Hepatocyte (in vitro differentiated cells): ENCODE data around the gene PTPRN2. TPM values are rescaled to one million over a fixed set of nuclear protein-coding genes. Genes with fewer than 3 reads are reported as not detected.
A peak's percentile ranks its signal among the peaks of the same experiment; 100 is the strongest.

Experiments used
- DNase-seq: peaks from one replicate; pipeline ENCODE4 v3.0.0-alpha.2; 2016; ENCODE audit warnings: low spot score
- H2AFZ ChIP-seq: fragments of 200-600 bp; sonication (generic); 2 replicates; pipeline ENCODE4 v1.6.0; 2016; ENCODE audit warnings: antibody characterized with exemption, mild to moderate bottlenecking
- H3K27ac ChIP-seq: fragments of 200-600 bp; sonication (generic); 2 replicates; pipeline ENCODE4 v1.5.1; 2016; ENCODE audit warnings: mild to moderate bottlenecking
- H3K27me3 ChIP-seq: fragments of 200-600 bp; sonication (generic); 2 replicates; pipeline ENCODE4 v1.6.1; 2016
- H3K36me3 ChIP-seq: fragments of 200-600 bp; sonication (generic); replicated peaks from 2 replicates; pipeline ENCODE4 v1.5.1; 2016; ENCODE audit warnings: low read depth; ENCODE audit not compliant: insufficient read depth
- H3K4me1 ChIP-seq: fragments of 200-600 bp; sonication (generic); 2 replicates; pipeline ENCODE4 v1.5.1; 2016; ENCODE audit warnings: mild to moderate bottlenecking, moderate library complexity; ENCODE audit not compliant: insufficient read depth
- H3K4me2 ChIP-seq: fragments of 200-600 bp; sonication (generic); 2 replicates; pipeline ENCODE4 v1.6.0; 2016
- H3K4me3 ChIP-seq: fragments of 200-600 bp; sonication (generic); 2 replicates; pipeline ENCODE4 v1.5.1; 2016; ENCODE audit warnings: mild to moderate bottlenecking
- H3K79me2 ChIP-seq: fragments of 200-600 bp; sonication (generic); 2 replicates; pipeline ENCODE4 v1.6.0; 2017; ENCODE audit warnings: mild to moderate bottlenecking
- H3K9me2 ChIP-seq: fragments of 200-600 bp; sonication (generic); replicated peaks from 2 replicates; pipeline ENCODE4 v1.6.0; 2017; ENCODE audit warnings: mild to moderate bottlenecking; ENCODE audit not compliant: insufficient read depth
- H3K9me3 ChIP-seq: fragments of 200-600 bp; sonication (generic); 2 replicates; pipeline ENCODE4 v1.5.1; 2016; ENCODE audit warnings: low read depth, mild to moderate bottlenecking
- H4K20me1 ChIP-seq: fragments of 200-600 bp; sonication (generic); 2 replicates; pipeline ENCODE4 v1.6.0; 2016; ENCODE audit warnings: mild to moderate bottlenecking; ENCODE audit not compliant: insufficient read depth, poor library complexity, severe bottlenecking
- EZH2 ChIP-seq: fragments of 200-600 bp; sonication (generic); IDR thresholded peaks from 2 replicates; pipeline ENCODE4 v1.6.1; 2016; ENCODE audit warnings: antibody characterized with exemption, mild to moderate bottlenecking, borderline replicate concordance
- EZH2phosphoT487 ChIP-seq: fragments of 200-600 bp; sonication (generic); IDR thresholded peaks from one replicate; pipeline ENCODE4 v1.6.1; 2018; ENCODE audit warnings: antibody characterized with exemption, mild to moderate bottlenecking, low read depth, moderate library complexity; ENCODE audit not compliant: unreplicated experiment, severe bottlenecking
- WGBS: methylation state at CpG from one replicate; pipeline ENCODE4 v1.1.6; 2016; ENCODE audit warnings: low lambda C conversion rate; ENCODE audit errors: missing lambda C conversion rate; 5-methylcytosine and 5-hydroxymethylcytosine counted together
- polyA plus RNA-seq: library from polyadenylated mRNA; unstranded; fragments of >200 nt; fragmentation: Nextera tagmentation; extraction: Ambion mirVana; gene quantifications from 2 replicates; pipeline ENCODE4 v1.2.1, GENCODE V29; 2016
- total RNA-seq: library from RNA; depleted of rRNA; stranded (reverse); fragments of >200 nt; gene quantifications from 2 replicates; pipeline ENCODE4 v1.2.3, GENCODE V29; 2014
- TF ChIP-seq, protein P1 (sequence below): fragments of 200-600 bp; sonication (generic); IDR thresholded peaks from 2 replicates; pipeline ENCODE4 v1.5.1; 2016; ENCODE audit warnings: antibody characterized with exemption, mild to moderate bottlenecking; ENCODE audit not compliant: poor library complexity

The PTPRN2 gene
- total and polyA plus RNA-seq, 2 experiments from 2014 or later = 2.1 to 3.3 TPM

DNA sequence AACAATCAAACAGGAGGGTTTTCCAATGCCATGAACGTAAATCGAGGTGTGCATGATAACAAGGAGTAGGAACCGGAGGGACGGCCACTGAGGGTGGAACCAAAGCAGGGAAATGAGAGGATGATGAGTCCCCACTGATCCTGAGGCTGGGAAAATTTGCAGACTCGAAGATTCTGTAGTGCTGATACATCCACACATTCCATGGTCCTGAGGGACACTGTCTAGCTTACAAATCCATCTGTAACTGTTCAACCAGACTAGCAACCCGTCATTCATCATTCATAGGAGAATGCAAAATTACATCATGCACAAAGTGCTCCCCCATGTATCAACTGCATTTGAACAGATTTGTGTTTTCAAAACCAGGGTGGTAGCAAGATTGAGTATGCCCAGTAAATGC is 189.7 kb downstream of the PTPRN2 start:
- Histone ChIP-seq H3K79me2 (no peaks in the 10 kb centered on the region), H2AFZ (no peak overlapping the region), H3K36me3 (no peaks in the 10 kb centered on the region), H3K4me1 (peaks cover 7% of the 10 kb centered on the region), H3K4me2 (no peak overlapping the region), H3K27ac (no peak overlapping the region), H3K9me2 (no peaks in the 10 kb centered on the region), H3K4me3 (no peak overlapping the region), H4K20me1 (no peaks in the 10 kb centered on the region), H3K9me3 (no peaks in the 10 kb centered on the region), H3K27me3 (no peaks in the 10 kb centered on the region)
- no peak for DNase-seq
- TF ChIP-seq EZH2 = no peak
- TF ChIP-seq, protein P1, sequence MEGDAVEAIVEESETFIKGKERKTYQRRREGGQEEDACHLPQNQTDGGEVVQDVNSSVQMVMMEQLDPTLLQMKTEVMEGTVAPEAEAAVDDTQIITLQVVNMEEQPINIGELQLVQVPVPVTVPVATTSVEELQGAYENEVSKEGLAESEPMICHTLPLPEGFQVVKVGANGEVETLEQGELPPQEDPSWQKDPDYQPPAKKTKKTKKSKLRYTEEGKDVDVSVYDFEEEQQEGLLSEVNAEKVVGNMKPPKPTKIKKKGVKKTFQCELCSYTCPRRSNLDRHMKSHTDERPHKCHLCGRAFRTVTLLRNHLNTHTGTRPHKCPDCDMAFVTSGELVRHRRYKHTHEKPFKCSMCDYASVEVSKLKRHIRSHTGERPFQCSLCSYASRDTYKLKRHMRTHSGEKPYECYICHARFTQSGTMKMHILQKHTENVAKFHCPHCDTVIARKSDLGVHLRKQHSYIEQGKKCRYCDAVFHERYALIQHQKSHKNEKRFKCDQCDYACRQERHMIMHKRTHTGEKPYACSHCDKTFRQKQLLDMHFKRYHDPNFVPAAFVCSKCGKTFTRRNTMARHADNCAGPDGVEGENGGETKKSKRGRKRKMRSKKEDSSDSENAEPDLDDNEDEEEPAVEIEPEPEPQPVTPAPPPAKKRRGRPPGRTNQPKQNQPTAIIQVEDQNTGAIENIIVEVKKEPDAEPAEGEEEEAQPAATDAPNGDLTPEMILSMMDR = no peak
- WGBS = 89% methylated on average over 6 of the region's 6 CpGs

DNA sequence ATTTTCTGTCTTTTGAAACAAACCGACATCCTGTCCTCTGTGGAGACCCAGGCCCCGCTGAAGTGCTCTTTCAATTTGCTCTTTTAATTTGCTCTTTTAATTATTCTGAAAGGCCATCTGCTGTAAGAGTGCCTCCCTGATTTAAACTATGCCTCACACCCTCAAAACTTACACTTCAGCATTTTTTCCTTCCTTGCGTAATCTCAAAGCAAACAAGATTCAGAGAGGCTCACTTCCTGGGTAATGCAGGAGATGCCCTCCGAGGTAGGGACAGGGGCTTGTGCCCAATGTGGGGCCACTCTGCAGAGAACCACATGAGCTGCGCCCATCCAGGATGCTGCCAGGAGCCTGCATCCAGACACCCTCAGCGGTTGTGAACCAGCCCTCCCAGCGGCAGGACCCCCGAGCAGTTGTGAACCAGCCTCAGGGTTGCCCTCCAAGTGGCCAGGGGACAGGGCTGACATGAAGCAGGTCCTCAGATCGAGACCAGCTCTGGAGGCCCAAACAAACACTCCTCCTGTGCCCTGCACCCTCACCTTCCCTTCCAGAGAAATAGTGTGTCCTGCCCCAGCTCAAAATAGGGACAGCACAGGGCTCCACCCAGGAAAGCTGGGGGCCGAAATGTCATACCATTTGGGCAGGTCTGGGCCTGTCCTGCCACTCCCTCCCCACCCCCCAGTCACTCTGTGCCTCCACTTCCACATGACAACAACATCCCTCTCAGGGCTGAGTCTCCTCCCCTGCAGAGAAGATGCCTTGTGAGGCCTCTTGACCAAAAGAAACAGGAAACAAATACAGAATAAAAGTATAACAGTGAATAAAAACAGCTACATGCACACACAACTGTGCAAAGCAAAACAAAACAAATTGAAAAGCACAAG is 190.4 kb downstream of the PTPRN2 start:
- no peaks in the 10 kb centered on the region for H4K20me1 ChIP-seq

DNA sequence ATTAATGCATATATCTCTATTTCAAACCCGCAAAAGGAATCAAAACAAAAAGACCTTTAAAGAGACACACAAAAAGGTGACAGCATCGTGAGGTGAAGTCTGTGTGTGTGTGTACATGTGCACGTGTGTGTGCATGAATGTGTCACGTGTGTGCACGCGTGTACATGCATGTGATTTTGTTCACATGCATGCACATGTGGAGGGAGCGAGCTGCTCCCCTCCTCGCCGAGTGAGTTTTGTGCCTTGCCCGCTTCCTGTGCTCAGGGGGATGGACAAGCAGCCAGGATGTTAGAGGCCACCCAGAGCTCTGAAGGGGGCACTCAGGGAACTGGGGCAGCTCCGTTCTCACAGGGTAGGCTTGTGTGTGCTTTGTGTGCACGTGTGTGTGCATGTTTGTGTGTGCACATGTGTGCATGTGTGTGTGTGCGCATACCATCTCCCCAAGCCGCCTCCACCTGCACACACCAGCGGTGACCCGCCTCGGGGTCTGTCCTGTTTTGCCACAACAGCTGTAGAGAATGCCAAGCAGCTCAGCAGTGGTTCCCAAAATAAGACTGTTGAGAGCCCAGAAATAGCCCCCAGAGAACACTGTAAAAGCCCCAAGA is 191.2 kb downstream of the PTPRN2 start:
- Histone ChIP-seq H4K20me1 (no peaks in the 10 kb centered on the region), H3K36me3 (no peaks in the 10 kb centered on the region), H3K27ac (peak overlapping the region; percentile 33), H3K9me3 (no peaks in the 10 kb centered on the region), H3K4me3 (no peak overlapping the region), H3K27me3 (no peaks in the 10 kb centered on the region), H2AFZ (no peak overlapping the region), H3K79me2 (no peaks in the 10 kb centered on the region), H3K4me1 (peaks cover 7% of the 10 kb centered on the region), H3K9me2 (no peaks in the 10 kb centered on the region), H3K4me2 (no peak overlapping the region)
- TF ChIP-seq, protein P1 = no peak
- no peak for TF ChIP-seq EZH2phosphoT487
- TF ChIP-seq EZH2 = no peak
- DNase-seq = no peak
- WGBS = 81% methylated on average over 17 of the region's 17 CpGs

More for the DNA sequence above, 190.4 kb downstream of the PTPRN2 start:
- Histone ChIP-seq H3K27me3 (no peaks in the 10 kb centered on the region), H3K9me2 (no peaks in the 10 kb centered on the region), H3K9me3 (no peaks in the 10 kb centered on the region), H3K79me2 (no peaks in the 10 kb centered on the region), H3K4me1 (peaks cover 7% of the 10 kb centered on the region), H3K27ac (peak overlapping the region; percentile 33), H3K36me3 (no peaks in the 10 kb centered on the region), H3K4me2 (no peak overlapping the region), H2AFZ (no peak overlapping the region), H3K4me3 (no peak overlapping the region)
- no peak for DNase-seq
- WGBS = 82% methylated on average over 10 of the region's 10 CpGs
- TF ChIP-seq EZH2phosphoT487 (no peak), EZH2 (no peak)
- TF ChIP-seq, protein P1 = no peak
